SK-N-MC (cell line): ENCODE measurements around the gene WDR46.

Source experiments
- DNase-seq: peaks from one replicate; pipeline ENCODE4 v3.0.0-alpha.2; 2011; ENCODE audit warnings: low read depth, low spot score
- H3K27ac ChIP-seq: fragments of 200-600 bp; sonication (generic); 2 replicates; pipeline ENCODE4 v1.5.1; 2016; ENCODE audit warnings: mixed run types
- H3K36me3 ChIP-seq: fragments of 200-600 bp; sonication (generic); 2 replicates; pipeline ENCODE4 v1.6.1; 2017; ENCODE audit warnings: antibody characterized with exemption, low read length, mixed read lengths; ENCODE audit not compliant: insufficient read depth
- H3K4me3 ChIP-seq: fragments of 200-600 bp; sonication (generic); 2 replicates; pipeline ENCODE4 v1.5.1; 2016
- H3K9ac ChIP-seq: fragments of 200-600 bp; sonication (generic); 2 replicates; pipeline ENCODE4 v1.8.0; 2017; ENCODE audit warnings: mixed run types, mixed read lengths; ENCODE audit not compliant: insufficient read length
- H3K9me3 ChIP-seq: fragments of 200-600 bp; sonication (generic); 2 replicates; pipeline ENCODE4 v1.6.1; 2017; ENCODE audit warnings: low read depth, mild to moderate bottlenecking, antibody characterized with exemption, low read length, moderate library complexity, mixed read lengths
- EZH2 ChIP-seq: fragments of 200-600 bp; sonication (generic); IDR thresholded peaks from one replicate; pipeline ENCODE4 v1.6.1; 2017; ENCODE audit warnings: antibody characterized with exemption
- FOXP2 ChIP-seq: optimal IDR thresholded peaks from 2 replicates; pipeline ENCODE3; 2011; ENCODE audit warnings: mild to moderate bottlenecking, moderate library complexity; ENCODE audit not compliant: insufficient read depth; ENCODE audit errors: extremely low read length, control extremely low read depth
- POLR2AphosphoS5 ChIP-seq: IDR thresholded peaks from 2 replicates; pipeline ENCODE4 v1.6.1; 2012; ENCODE audit warnings: mild to moderate bottlenecking, low read depth, low read length, borderline replicate concordance

Gene WDR46, protein sequence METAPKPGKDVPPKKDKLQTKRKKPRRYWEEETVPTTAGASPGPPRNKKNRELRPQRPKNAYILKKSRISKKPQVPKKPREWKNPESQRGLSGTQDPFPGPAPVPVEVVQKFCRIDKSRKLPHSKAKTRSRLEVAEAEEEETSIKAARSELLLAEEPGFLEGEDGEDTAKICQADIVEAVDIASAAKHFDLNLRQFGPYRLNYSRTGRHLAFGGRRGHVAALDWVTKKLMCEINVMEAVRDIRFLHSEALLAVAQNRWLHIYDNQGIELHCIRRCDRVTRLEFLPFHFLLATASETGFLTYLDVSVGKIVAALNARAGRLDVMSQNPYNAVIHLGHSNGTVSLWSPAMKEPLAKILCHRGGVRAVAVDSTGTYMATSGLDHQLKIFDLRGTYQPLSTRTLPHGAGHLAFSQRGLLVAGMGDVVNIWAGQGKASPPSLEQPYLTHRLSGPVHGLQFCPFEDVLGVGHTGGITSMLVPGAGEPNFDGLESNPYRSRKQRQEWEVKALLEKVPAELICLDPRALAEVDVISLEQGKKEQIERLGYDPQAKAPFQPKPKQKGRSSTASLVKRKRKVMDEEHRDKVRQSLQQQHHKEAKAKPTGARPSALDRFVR

DNA sequence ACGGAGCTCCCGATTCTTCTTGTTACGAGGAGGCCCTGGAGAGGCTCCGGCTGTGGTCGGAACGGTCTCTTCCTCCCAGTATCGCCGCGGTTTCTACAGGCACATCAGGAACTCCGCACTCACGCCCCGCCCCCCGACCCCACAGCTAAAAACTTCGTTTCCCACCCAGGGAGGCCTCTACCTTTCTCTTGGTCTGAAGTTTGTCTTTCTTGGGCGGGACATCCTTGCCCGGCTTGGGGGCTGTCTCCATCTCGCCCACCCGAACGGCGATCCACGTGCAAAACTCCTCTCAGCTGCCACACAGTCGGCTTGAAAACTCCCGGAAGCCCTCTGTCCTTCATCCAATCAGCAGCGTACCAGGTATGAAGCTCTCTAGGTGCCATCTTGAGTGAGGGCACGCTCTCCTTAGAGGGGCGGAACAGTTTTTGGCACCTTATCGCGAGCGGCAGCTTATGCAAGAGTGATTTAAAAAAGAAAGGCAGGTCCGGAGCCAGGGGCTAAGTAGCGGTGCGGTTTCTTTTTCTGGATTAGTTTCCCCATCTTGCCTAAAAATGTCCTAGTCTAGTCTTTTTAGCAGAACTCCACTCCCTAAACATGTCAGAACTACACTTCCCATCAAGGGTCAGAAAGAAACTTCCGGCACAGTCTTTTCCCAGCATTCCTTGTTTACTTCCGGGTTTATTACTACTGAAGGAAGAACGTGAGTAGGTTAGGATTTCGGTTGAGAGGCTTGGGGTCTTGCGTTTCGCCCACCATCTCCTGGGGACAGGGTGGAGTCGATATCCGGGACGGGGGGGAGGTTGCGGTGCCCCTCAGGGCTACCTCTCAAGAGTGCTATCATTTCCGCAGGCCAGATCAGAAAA, at the start of gene WDR46, which contains the start of gene PFDN6:
TSS of gene WDR46 (minus strand) at position 319 of the 863 bp plus-strand sequence. CDS start at position 250, 69 bp downstream.
TSS of gene PFDN6 (plus strand) at position 681 of the 863 bp plus-strand sequence. CDS start 256 bp downstream, outside the sequence.
- Histone ChIP-seq H3K36me3 (peaks cover 48% of the 10 kb centered on the region), H3K4me3 (peak within 1 kb of the TSS; percentile 90)
- TF ChIP-seq EZH2 (no peak), POLR2AphosphoS5 (peak; percentile 79)

GRCh38 chr6:33336495-33336894, 47.5 kb upstream of the WDR46 start:
- Histone ChIP-seq H3K9ac (no peak overlapping the region), H3K27ac (no peak overlapping the region), H3K36me3 (no peaks in the 10 kb centered on the region), H3K9me3 (no peaks in the 10 kb centered on the region), H3K4me3 (no peak overlapping the region)
- TF ChIP-seq EZH2 = no peak
- TF ChIP-seq POLR2AphosphoS5 = no peak
- TF ChIP-seq FOXP2 = no peak
- DNase-seq = no peak

More for the DNA sequence above, at the start of gene WDR46, which contains the start of gene PFDN6:
- peak; percentile 85 for DNase-seq
- Histone ChIP-seq H3K9me3 (no peaks in the 10 kb centered on the region), H3K27ac (0 out of 2 replicates have a peak within 1 kb of the TSS, but pooled peaks have one; percentile 49), H3K9ac (peak within 1 kb of the TSS; percentile 93)

GRCh38 chr6:33335916-33336315, 46.9 kb upstream of the WDR46 start:
- DNase-seq = no peak
- no peaks in the 10 kb centered on the region for H3K9me3 ChIP-seq
- no peak for TF ChIP-seq EZH2
- no peak for TF ChIP-seq FOXP2
- TF ChIP-seq POLR2AphosphoS5 = no peak
- no peak overlapping the region for H3K27ac ChIP-seq
- H3K9ac ChIP-seq = no peak overlapping the region
- no peaks in the 10 kb centered on the region for H3K36me3 ChIP-seq
- H3K4me3 ChIP-seq = no peak overlapping the region

DNA sequence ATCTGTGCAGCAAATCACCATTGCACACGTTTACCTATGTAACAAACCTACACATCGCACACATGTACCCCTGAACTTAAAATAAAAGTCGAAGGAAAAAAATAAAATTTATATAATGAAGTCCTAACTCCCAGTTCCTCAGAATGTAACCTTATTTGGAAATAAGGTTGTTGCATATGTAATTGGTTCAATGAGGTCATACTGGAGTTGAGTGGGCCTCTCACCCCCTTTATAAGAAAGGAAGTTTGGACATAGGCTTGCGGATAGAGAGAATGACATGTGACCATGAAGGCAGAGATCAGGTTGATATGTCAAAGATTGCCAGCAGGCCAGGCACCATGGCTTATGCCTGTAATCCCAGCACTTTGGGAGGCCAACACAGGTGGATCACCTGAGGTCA, 44.6 kb upstream of the WDR46 start:
- no peak overlapping the region for H3K4me3 ChIP-seq
- TF ChIP-seq EZH2 = no peak
- TF ChIP-seq FOXP2 = no peak
- TF ChIP-seq POLR2AphosphoS5 = no peak
- no peaks in the 10 kb centered on the region for H3K9me3 ChIP-seq
- H3K36me3 ChIP-seq = no peaks in the 10 kb centered on the region
- H3K9ac ChIP-seq = no peak overlapping the region
- no peak overlapping the region for H3K27ac ChIP-seq
- DNase-seq = no peak

GRCh38 chr6:33330736-33331135, 41.7 kb upstream of the WDR46 start:
- Histone ChIP-seq H3K36me3 (no peaks in the 10 kb centered on the region), H3K9ac (no peak overlapping the region), H3K9me3 (no peaks in the 10 kb centered on the region), H3K4me3 (no peak overlapping the region), H3K27ac (no peak overlapping the region)
- no peak for DNase-seq
- TF ChIP-seq EZH2 = no peak
- TF ChIP-seq FOXP2 = no peak
- no peak for TF ChIP-seq POLR2AphosphoS5

- H3K9me3 ChIP-seq = no peaks in the 10 kb centered on the region
- H3K36me3 ChIP-seq = no peaks in the 10 kb centered on the region
- TF ChIP-seq EZH2 (no peak), FOXP2 (no peak)
- no peak overlapping the region for H3K4me3 ChIP-seq
- no peak overlapping the region for H3K9ac ChIP-seq
- no peak for DNase-seq
- no peak overlapping the region for H3K27ac ChIP-seq
Observed at GRCh38 chr6:33329058-33329457, 40.0 kb upstream of the WDR46 start.

- no peak overlapping the region for H3K27ac ChIP-seq
- H3K9ac ChIP-seq = peak overlapping the region; percentile 97
- peak overlapping the region; percentile 87 for H3K4me3 ChIP-seq
- no peaks in the 10 kb centered on the region for H3K9me3 ChIP-seq
- peaks cover 23% of the 10 kb centered on the region for H3K36me3 ChIP-seq
- TF ChIP-seq FOXP2 (no peak), EZH2 (no peak), POLR2AphosphoS5 (no peak)
- DNase-seq = no peak
Observed at GRCh38 chr6:33324125-33324524, 35.1 kb upstream of the WDR46 start.

- Histone ChIP-seq H3K4me3 (peak overlapping the region; percentile 87), H3K36me3 (peaks cover 29% of the 10 kb centered on the region), H3K9ac (peak overlapping the region; percentile 97), H3K9me3 (no peaks in the 10 kb centered on the region), H3K27ac (peak overlapping the region; percentile 78; the same call in 1 of the 2 replicates)
- DNase-seq = no peak
- no peak for TF ChIP-seq EZH2
- TF ChIP-seq POLR2AphosphoS5 = no peak
- no peak for TF ChIP-seq FOXP2
Observed at GRCh38 chr6:33323623-33323948, 34.5 kb upstream of the WDR46 start.
